GM18499 (cell line): ENCODE data around the gene CAMSAP2.
"Not testable (repeated sequence)": the region's sequence is repeated elsewhere in the genome, so short reads cannot be mapped to it uniquely, and the experiment has no call there.

Experiments used
- ATAC-seq: cut with Tn5 transposase; IDR thresholded peaks from one replicate; pipeline ENCODE4 v1.9.1; 2021; ENCODE audit warnings: moderate number of reproducible peaks; ENCODE audit not compliant: insufficient read depth, unreplicated experiment

Gene CAMSAP2

GRCh38 chr1:200738949-200739651, 407 bp downstream of the CAMSAP2 start:
- no peak for ATAC-seq

DNA sequence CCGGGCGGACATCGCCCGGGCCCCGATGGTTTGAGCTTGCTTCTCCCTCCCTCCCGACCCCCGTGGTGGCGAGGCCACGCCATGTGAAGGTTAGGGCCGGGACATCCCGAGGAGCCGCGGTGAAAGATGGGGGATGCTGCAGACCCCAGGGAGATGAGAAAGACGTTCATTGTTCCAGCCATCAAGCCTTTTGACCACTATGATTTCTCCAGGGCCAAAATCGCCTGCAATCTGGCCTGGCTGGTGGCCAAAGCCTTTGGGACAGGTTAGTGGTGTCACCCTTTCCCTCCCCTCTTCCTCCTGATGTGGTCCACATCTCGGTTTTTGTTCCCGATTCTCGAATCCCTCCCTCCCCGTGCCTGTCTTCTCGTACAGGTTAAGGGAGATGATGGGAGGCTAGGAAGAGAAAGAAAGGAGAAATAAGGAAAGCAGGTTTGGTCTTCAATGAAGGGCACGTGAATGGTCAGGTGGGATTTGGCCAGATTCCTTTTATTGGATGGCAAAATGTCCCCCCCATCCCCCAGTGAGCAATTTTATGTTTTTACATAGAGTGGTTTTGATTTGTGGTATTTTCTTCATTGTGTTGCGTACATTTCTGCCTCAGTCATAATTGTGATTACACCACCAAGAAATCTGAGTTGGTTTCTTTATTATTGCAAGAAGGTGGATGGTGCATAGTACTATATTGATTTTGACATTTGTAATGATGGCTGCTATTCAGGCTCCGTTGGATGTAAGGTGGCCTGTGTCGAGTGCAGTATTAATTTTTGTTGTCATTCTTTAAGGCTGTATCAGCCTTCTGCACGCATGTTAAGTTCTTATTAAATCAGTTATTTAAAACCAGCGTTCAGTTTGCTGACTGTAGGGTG, 1.2 kb downstream of the CAMSAP2 start:
- no peak for ATAC-seq

DNA sequence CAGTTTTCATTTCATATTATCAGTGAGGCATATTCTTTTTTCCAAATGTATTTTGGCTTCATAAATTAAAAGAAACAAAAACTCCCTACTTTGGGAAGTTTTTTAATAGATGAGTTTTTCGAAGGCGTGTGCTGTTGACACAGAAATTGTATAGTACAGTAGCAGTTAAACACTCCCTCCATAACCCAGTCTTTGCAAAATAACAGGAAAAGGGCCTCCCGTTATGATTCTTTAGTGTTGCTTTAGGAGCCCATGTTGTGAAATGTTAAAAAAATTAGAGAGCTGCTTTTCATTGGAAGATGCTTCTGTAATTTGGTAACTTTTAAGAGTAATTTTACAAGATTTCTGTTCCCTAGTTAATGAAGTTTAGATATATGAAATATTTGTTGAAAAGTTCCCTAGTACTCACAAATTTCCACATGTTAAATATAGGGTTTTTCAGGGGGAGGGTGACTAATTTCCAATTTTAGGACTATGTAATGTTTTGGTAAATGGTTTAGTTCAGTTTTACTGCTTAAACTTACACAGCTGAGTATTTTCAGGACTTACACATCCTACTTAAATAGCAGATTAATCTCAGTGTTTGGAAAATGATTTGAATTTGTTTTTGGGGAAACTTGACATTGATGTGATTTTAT, 2.0 kb downstream of the CAMSAP2 start:
- ATAC-seq, result no peak

DNA sequence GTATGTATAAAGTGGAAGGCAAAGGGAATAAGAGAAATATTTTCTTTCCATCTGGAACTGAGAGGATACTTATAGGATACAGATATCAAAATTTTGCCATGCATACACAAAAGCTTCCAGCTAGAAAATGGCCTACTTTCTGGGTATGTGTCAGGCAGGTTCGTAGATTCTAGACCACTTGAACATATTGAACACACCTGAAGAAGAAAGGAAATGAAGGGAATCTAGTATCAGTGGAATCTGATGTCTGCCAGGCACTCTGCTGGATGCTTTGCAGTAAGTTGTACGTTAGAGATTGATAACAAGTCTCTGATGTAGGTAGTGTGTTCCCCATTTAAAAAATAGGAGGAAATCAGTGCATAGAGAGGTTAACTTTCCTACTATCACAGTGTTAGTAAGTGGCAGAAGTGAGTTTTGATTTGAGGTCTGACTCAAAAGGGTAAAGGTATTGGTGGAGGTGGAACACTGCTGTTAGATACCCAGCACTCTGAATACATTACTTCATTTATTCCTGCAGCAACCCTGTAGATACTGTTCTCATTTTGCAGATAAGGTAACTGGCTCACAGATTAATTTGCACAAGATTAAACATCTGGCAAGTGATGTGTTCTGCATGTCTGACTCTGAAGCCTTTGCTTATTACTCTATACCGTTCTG, 3.0 kb downstream of the CAMSAP2 start:
- ATAC-seq, result no peak

DNA sequence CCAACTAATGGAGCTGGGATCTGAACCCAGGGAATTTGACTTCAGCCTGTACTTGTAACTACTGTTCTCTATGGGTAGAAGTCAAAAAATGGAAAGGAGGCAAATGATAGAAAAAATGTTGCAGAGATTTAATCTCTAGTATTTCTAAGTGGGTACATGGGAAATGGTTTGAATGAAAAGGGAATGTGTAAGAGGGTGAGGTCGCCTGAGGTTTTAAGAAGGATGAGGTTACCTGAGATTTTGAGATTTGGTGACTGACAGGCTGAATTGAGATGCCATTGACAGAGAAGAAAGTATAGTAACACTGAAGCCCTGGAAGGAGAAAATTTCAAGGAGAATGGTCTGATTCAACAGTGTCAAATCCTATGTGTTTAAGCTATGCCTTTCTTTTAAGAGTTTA, 5.5 kb downstream of the CAMSAP2 start:
- no peak for ATAC-seq

DNA sequence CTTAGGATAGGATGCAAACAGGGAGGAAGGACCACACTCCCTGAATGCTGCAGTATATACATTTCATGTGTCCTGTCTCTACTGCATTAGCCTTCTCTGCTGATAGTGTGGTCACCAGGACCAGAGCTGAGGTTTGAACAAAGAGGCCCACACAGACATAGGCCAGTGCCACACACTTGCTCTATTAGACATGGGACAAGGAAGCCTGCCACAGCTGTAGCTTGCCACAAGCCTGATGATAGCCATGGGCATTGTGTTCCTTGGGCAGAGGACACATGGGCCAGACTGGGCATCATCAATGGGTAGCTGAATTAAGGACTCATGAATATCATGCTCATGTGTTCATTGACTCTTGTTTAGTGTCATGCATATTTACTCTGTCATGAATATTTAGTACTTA, 10.4 kb downstream of the CAMSAP2 start:
- ATAC-seq, result no peak

DNA sequence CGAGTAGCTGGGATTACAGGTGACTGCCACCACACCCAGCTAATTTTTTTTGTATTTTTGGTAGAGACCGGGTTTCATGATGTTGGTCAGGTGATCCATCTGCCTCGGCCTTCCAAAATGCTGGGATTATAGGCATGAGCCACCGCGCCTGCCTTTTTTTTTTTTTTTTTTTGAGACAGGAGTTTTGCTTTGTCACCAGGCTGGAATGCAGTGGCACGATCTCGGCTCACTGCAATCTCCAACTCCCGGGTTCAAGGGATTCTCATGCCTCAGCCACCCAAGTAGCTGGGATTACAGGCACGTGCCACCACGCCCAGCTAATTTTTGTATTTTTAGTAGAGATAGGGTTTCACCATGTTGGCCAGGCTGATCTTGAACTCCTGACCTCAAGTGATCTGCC, 12.1 kb downstream of the CAMSAP2 start:
- not testable (repeated sequence) for ATAC-seq

GRCh38 chr1:200751717-200752116, 13.0 kb downstream of the CAMSAP2 start:
- peak; percentile 81 for ATAC-seq

- ATAC-seq, result no peak
Measured at GRCh38 chr1:200753650-200754198, 15.0 kb downstream of the CAMSAP2 start.

DNA sequence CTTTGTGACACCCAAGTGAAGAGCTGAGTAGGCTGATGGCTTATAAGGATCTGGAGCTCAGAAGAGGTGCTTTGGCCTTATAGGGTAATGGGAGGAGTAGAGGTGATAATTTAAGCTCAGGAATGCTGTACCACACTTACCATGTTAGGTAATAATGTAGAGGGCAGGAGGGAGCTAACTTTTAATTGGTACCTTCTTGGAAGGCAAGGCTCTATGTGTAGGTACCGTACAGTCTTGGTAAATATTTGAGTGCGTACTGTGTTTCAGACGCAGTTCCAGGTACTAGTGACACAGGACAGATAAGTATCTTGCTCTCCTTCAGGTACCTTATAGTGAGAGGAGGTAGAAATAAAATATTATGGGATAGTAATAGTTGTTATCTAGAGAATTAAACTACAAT, 16.8 kb downstream of the CAMSAP2 start:
- ATAC-seq, result no peak

- ATAC-seq, result no peak
Measured at GRCh38 chr1:200762089-200762488, 23.4 kb downstream of the CAMSAP2 start.

GRCh38 chr1:200767321-200767720, 28.6 kb downstream of the CAMSAP2 start:
- ATAC-seq, result no peak

- no peak for ATAC-seq
Measured at GRCh38 chr1:200771625-200772555, 33.2 kb downstream of the CAMSAP2 start.

GRCh38 chr1:200774311-200774710, 35.6 kb downstream of the CAMSAP2 start:
- ATAC-seq, result no peak

GRCh38 chr1:200774735-200775444, 36.2 kb downstream of the CAMSAP2 start:
- no peak for ATAC-seq

DNA sequence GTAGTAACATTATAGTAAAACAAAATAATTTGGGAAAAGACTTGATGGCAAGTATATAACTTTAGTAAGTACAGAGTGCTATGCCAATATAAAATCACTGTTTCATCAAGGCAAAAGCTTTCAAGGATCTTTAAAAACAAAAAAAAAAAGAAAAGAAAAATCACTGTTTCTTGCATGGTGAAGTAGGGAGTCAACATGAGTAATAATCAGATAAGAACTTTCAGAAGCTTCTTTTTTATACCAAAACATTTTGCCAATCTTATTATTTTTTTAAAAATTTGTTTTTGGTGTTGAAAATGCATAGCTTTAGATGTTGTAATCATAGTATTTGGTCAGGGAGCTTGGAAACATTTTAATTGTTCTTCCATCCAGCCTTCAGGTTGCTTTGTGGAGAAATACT, 37.2 kb downstream of the CAMSAP2 start:
- ATAC-seq, result no peak

GRCh38 chr1:200776949-200777348, 38.3 kb downstream of the CAMSAP2 start:
- no peak for ATAC-seq

- no peak for ATAC-seq
Measured at GRCh38 chr1:200778766-200779165, 40.1 kb downstream of the CAMSAP2 start.

- ATAC-seq, result no peak
Measured at GRCh38 chr1:200779326-200779725, 40.6 kb downstream of the CAMSAP2 start.
